HCT116 (cell line): ENCODE measurements around the gene RNF220. TPM values are rescaled to one million over a fixed set of nuclear protein-coding genes. Genes with fewer than 3 reads are reported as not detected.

ENCODE experiments used
- ATAC-seq: fragments of 200-7000 bp; cut with Tn5 transposase; 2 replicates; pipeline ENCODE4 v1.9.1; 2020; ENCODE audit warnings: mild to moderate bottlenecking, moderate library complexity
- BruUV-seq: library from RNA; stranded (reverse); fragments of 400-500 nt; replicated peaks from 2 replicates; lab custom pipeline; 2021; lab: Mats Ljungman, UMichigan
- CTCF ChIA-PET: fragments of 300-600 bp; sonication (Branson Sonifier 250); formaldehyde crosslinking; loops from one replicate; lab custom pipeline; 2021; ENCODE audit warnings: antibody characterized with exemption; lab: Charles Lee
- POLR2A ChIA-PET: fragments of 300-600, 350-600 bp; sonication (Branson Sonifier 250); formaldehyde crosslinking; loops from one replicate; lab custom pipeline; 2021; ENCODE audit warnings: antibody characterized with exemption; lab: Charles Lee
- RAD21 ChIA-PET, 2 experiments: fragments of 300-600 bp; sonication (Branson Sonifier 250); formaldehyde crosslinking; loops; one replicate each; lab custom pipeline; 2023; ENCODE audit warnings: low total read pairs in 2 of 2; ENCODE audit not compliant: uncharacterized antibody in 2 of 2, unreplicated experiment in 2 of 2, low non-redundant PET in 1 of 2; lab: Charles Lee
- DNase-seq: peaks from one replicate; pipeline ENCODE4 v3.0.0-alpha.2; 2010; ENCODE audit warnings: low read depth, low spot score
- H2AFZ ChIP-seq: fragments of 200-600 bp; shearing (Covaris generic), sonication (generic); 2 replicates; pipeline ENCODE4 v1.6.1; 2017; ENCODE audit warnings: low read depth, mixed run types, mixed read lengths, antibody characterized with exemption, low read length; ENCODE audit not compliant: poor library complexity, severe bottlenecking
- H3K27ac ChIP-seq: 2 replicates; pipeline ENCODE4 v1.5.1; 2012; ENCODE audit warnings: low read depth, low read length
- H3K27me3 ChIP-seq: fragments of 200-600 bp; sonication (generic); 2 replicates; pipeline ENCODE4 v1.6.1; 2016; ENCODE audit warnings: mixed run types, low read length, mixed read lengths; ENCODE audit not compliant: insufficient read depth
- H3K36me3 ChIP-seq, 2 experiments: fragments of 200-500 bp in 1 of 2; fragments of 200-600 bp in 1 of 2; sonication (Bioruptor generic) in 1 of 2; sonication (generic) in 1 of 2; 2 replicates each; pipeline versions ENCODE4 v1.5.1 to v1.6.1; 2014 to 2016; ENCODE audit warnings: low read length in 2 of 2, inconsistent platforms in 1 of 2, mixed read lengths in 1 of 2, mixed run types in 1 of 2; ENCODE audit not compliant: insufficient read depth in 2 of 2, control insufficient read depth in 1 of 2
- H3K4me1 ChIP-seq, 2 experiments: fragments of 200-600 bp in 1 of 2; sonication (generic) in 1 of 2; 2 replicates each; pipeline versions ENCODE4 v1.5.1 to v1.6.1; 2012 to 2017; ENCODE audit warnings: low read length in 2 of 2, inconsistent platforms in 1 of 2, mild to moderate bottlenecking in 1 of 2, mixed read lengths in 1 of 2, mixed run types in 1 of 2, moderate library complexity in 1 of 2; ENCODE audit not compliant: insufficient read depth in 2 of 2, control insufficient read depth in 1 of 2
- H3K4me2 ChIP-seq: fragments of 200-600 bp; sonication (generic); 2 replicates; pipeline ENCODE4 v1.6.1; 2017; ENCODE audit warnings: mixed run types, low read length, mixed read lengths
- H3K4me3 ChIP-seq, 2 experiments: fragments of 200-600 bp in 1 of 2; sonication (generic) in 1 of 2; replicated peaks in 1 of 2; 2 replicates each; pipeline ENCODE4 v1.5.1; 2011 to 2016; ENCODE audit warnings: low read length in 2 of 2, control low read depth in 1 of 2, low read depth in 1 of 2, mild to moderate bottlenecking in 1 of 2, mixed read lengths in 1 of 2, mixed run types in 1 of 2
- H3K79me2 ChIP-seq: fragments of 200-600 bp; sonication (generic); 2 replicates; pipeline ENCODE4 v1.6.1; 2017; ENCODE audit warnings: mild to moderate bottlenecking, mixed run types, low read length, moderate library complexity, mixed read lengths; ENCODE audit not compliant: insufficient read depth
- H3K9ac ChIP-seq: fragments of 200-600 bp; sonication (generic); 2 replicates; pipeline ENCODE4 v1.6.1; 2016; ENCODE audit warnings: low read length, mixed read lengths
- H3K9me2 ChIP-seq: fragments of 200-600 bp; sonication (generic), shearing (Covaris generic); 2 replicates; pipeline ENCODE4 v1.6.1; 2017; ENCODE audit warnings: mixed run types, mild to moderate bottlenecking, moderate library complexity; ENCODE audit not compliant: insufficient read depth
- H3K9me3 ChIP-seq, 2 experiments: fragments of 200-500 bp in 1 of 2; fragments of 200-600 bp in 1 of 2; sonication (Bioruptor generic) in 1 of 2; sonication (generic) in 1 of 2; 2 replicates each; pipeline ENCODE4 v1.6.1; 2014 to 2017; ENCODE audit warnings: low read length in 2 of 2, mixed read lengths in 2 of 2, inconsistent platforms in 1 of 2, low read depth in 1 of 2, mild to moderate bottlenecking in 1 of 2, mixed run types in 1 of 2, moderate library complexity in 1 of 2; ENCODE audit not compliant: control insufficient read depth in 1 of 2, insufficient read depth in 1 of 2
- H4K20me1 ChIP-seq: fragments of 200-600 bp; sonication (generic), shearing (Covaris generic); 2 replicates; pipeline ENCODE4 v1.6.1; 2017; ENCODE audit warnings: mixed run types, mild to moderate bottlenecking, moderate library complexity; ENCODE audit not compliant: insufficient read depth
- CEBPB ChIP-seq: IDR thresholded peaks from 2 replicates; pipeline ENCODE4 v1.6.1; 2012; ENCODE audit warnings: low read depth
- FOSL1 ChIP-seq: IDR thresholded peaks from 2 replicates; pipeline ENCODE4 v1.6.1; 2012; ENCODE audit warnings: low read depth
- POLR2A ChIP-seq: IDR thresholded peaks from 2 replicates; pipeline ENCODE4 v1.7.0; 2011; ENCODE audit warnings: borderline replicate concordance; ENCODE audit not compliant: insufficient read depth, insufficient read length; ENCODE audit errors: extremely low read depth
- SIN3A ChIP-seq: IDR thresholded peaks from 2 replicates; pipeline ENCODE4 v1.6.1; 2012; ENCODE audit warnings: low read depth
- SRF ChIP-seq: IDR thresholded peaks from 2 replicates; pipeline ENCODE4 v1.6.1; 2012; ENCODE audit warnings: low read depth
- TCF7L2 ChIP-seq: IDR thresholded peaks from 2 replicates; pipeline ENCODE4 v1.7.0; 2011; ENCODE audit warnings: borderline replicate concordance, inconsistent platforms; ENCODE audit not compliant: insufficient read depth, insufficient read length; ENCODE audit errors: extremely low read depth
- YY1 ChIP-seq: IDR thresholded peaks from 2 replicates; pipeline ENCODE4 v1.6.1; 2011; ENCODE audit warnings: low read length, low read depth, moderate library complexity, mild to moderate bottlenecking; ENCODE audit not compliant: insufficient replicate concordance; ENCODE audit errors: extremely low read depth
- intact Hi-C: fragments of 100-400 bp; cut with micrococcal nuclease; formaldehyde crosslinking; loops from 2 replicates; pipeline ENCODE4 v1.10.0; 2022
- total RNA-seq: library from RNA; stranded (reverse); gene quantifications from one replicate; pipeline ENCODE4 v1.2.1, GENCODE V29; 2021; ENCODE audit not compliant: unreplicated experiment
- TF ChIP-seq, protein P1 (sequence below): IDR thresholded peaks from 2 replicates; pipeline ENCODE4 v1.6.1; 2011; ENCODE audit warnings: mild to moderate bottlenecking, low read length, moderate library complexity; ENCODE audit not compliant: insufficient replicate concordance; ENCODE audit errors: extremely low read depth
- TF ChIP-seq, protein P2 (sequence below): IDR thresholded peaks from 2 replicates; pipeline ENCODE4 v1.6.1; 2012
- TF ChIP-seq, protein P3 (sequence below): IDR thresholded peaks from 2 replicates; pipeline ENCODE4 v1.6.1; 2012; ENCODE audit warnings: low read depth

RNF220 gene
- total RNA-seq, 1 experiment from 2014 or later, result 84.5 TPM

DNA sequence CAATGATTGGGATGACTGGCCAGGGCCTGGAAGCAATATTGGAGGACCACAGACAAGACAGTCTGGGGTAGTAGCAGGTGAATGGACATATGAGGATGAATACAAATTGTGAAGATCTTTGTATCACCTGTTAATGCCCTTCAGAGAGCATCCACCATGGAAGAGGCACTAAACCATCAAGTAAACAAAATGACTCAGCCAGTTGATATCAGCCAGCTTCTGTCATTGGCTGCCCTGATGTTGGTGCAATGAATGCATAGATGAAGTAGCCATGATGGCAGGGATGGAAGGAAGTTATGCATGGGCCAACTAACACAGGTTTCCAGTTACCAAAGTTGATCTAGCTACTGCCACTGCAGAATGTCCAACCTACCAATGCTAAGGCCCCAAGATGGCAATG is 33.8 kb upstream of the RNF220 start:
- H3K9me3 ChIP-seq, result no peaks in the 10 kb centered on the region
- H3K27ac ChIP-seq, result no peak overlapping the region
- no peaks in the 10 kb centered on the region for H3K79me2 ChIP-seq
- no peaks in the 10 kb centered on the region for H3K36me3 ChIP-seq
- no peak for ATAC-seq
- no peak overlapping the region for H3K4me3 ChIP-seq
- H3K4me1 ChIP-seq, result no peaks in the 10 kb centered on the region
- BruUV-seq, result no TSS peak
- intact Hi-C loops, result no loop called here
- no peaks in the 10 kb centered on the region; the same call in 1 of the 2 replicates for H3K27me3 ChIP-seq
- POLR2A ChIA-PET, result no interaction called here
- no peaks in the 10 kb centered on the region for H4K20me1 ChIP-seq
- TF ChIP-seq YY1 (no peak), FOSL1 (no peak), SIN3A (no peak), CEBPB (no peak), SRF (no peak), POLR2A (no peak), TCF7L2 (no peak)
- TF ChIP-seq, protein P1, sequence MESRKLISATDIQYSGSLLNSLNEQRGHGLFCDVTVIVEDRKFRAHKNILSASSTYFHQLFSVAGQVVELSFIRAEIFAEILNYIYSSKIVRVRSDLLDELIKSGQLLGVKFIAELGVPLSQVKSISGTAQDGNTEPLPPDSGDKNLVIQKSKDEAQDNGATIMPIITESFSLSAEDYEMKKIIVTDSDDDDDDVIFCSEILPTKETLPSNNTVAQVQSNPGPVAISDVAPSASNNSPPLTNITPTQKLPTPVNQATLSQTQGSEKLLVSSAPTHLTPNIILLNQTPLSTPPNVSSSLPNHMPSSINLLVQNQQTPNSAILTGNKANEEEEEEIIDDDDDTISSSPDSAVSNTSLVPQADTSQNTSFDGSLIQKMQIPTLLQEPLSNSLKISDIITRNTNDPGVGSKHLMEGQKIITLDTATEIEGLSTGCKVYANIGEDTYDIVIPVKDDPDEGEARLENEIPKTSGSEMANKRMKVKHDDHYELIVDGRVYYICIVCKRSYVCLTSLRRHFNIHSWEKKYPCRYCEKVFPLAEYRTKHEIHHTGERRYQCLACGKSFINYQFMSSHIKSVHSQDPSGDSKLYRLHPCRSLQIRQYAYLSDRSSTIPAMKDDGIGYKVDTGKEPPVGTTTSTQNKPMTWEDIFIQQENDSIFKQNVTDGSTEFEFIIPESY, result no peak
- TF ChIP-seq, protein P2, sequence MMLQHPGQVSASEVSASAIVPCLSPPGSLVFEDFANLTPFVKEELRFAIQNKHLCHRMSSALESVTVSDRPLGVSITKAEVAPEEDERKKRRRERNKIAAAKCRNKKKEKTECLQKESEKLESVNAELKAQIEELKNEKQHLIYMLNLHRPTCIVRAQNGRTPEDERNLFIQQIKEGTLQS, result no peak
- TF ChIP-seq, protein P3, sequence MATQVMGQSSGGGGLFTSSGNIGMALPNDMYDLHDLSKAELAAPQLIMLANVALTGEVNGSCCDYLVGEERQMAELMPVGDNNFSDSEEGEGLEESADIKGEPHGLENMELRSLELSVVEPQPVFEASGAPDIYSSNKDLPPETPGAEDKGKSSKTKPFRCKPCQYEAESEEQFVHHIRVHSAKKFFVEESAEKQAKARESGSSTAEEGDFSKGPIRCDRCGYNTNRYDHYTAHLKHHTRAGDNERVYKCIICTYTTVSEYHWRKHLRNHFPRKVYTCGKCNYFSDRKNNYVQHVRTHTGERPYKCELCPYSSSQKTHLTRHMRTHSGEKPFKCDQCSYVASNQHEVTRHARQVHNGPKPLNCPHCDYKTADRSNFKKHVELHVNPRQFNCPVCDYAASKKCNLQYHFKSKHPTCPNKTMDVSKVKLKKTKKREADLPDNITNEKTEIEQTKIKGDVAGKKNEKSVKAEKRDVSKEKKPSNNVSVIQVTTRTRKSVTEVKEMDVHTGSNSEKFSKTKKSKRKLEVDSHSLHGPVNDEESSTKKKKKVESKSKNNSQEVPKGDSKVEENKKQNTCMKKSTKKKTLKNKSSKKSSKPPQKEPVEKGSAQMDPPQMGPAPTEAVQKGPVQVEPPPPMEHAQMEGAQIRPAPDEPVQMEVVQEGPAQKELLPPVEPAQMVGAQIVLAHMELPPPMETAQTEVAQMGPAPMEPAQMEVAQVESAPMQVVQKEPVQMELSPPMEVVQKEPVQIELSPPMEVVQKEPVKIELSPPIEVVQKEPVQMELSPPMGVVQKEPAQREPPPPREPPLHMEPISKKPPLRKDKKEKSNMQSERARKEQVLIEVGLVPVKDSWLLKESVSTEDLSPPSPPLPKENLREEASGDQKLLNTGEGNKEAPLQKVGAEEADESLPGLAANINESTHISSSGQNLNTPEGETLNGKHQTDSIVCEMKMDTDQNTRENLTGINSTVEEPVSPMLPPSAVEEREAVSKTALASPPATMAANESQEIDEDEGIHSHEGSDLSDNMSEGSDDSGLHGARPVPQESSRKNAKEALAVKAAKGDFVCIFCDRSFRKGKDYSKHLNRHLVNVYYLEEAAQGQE, result no peak
- no peak overlapping the region for H3K9ac ChIP-seq
- RAD21 ChIA-PET, result no interaction called here
- no peaks in the 10 kb centered on the region for H3K9me2 ChIP-seq
- no peak for DNase-seq
- H2AFZ ChIP-seq, result no peak overlapping the region
- CTCF ChIA-PET, result no interaction called here
- H3K4me2 ChIP-seq, result no peak overlapping the region
